HCT116 (cell line): ENCODE data around the gene CENPF.

Experiments used
- CEBPB ChIP-seq: IDR thresholded peaks from 2 replicates; pipeline ENCODE4 v1.6.1; 2012; ENCODE audit warnings: low read depth
- EZH2 ChIP-seq: fragments of 200-600 bp; sonication (generic); IDR thresholded peaks from 2 replicates; pipeline ENCODE4 v1.6.1; 2017; ENCODE audit warnings: antibody characterized with exemption, mixed run types
- EZH2phosphoT487 ChIP-seq: fragments of 200-600 bp; IDR thresholded peaks from 2 replicates; pipeline ENCODE4 v1.6.1; 2018; ENCODE audit warnings: antibody characterized with exemption, borderline replicate concordance
- POLR2AphosphoS5 ChIP-seq: IDR thresholded peaks from 2 replicates; pipeline ENCODE4 v1.6.1; 2011; ENCODE audit warnings: mild to moderate bottlenecking, low read depth, low read length, moderate library complexity
- RAD21 ChIP-seq: IDR thresholded peaks from 2 replicates; pipeline ENCODE4 v1.6.1; 2012; ENCODE audit warnings: low read depth, mild to moderate bottlenecking
- TF ChIP-seq, protein P1 (sequence below), 3 experiments: fragments of 200-600 bp in 1 of 3; sonication (generic) in 1 of 3; IDR thresholded peaks in 2 of 3; conservative IDR thresholded peaks in 1 of 3; 2 replicates each; pipeline ENCODE4 v1.5.1; 2012 to 2017; ENCODE audit warnings: low read depth in 2 of 3, low read length in 2 of 3, antibody characterized with exemption in 1 of 3, borderline replicate concordance in 1 of 3, control low read depth in 1 of 3, mild to moderate bottlenecking in 1 of 3, mixed read lengths in 1 of 3, mixed run types in 1 of 3, moderate library complexity in 1 of 3; ENCODE audit not compliant: insufficient read depth in 1 of 3
- TF ChIP-seq, protein P2 (sequence below): IDR thresholded peaks from 2 replicates; pipeline ENCODE4 v1.6.1; 2012
- TF ChIP-seq, protein P3 (sequence below): IDR thresholded peaks from 2 replicates; pipeline ENCODE4 v1.6.1; 2012; ENCODE audit warnings: low read depth

DNA sequence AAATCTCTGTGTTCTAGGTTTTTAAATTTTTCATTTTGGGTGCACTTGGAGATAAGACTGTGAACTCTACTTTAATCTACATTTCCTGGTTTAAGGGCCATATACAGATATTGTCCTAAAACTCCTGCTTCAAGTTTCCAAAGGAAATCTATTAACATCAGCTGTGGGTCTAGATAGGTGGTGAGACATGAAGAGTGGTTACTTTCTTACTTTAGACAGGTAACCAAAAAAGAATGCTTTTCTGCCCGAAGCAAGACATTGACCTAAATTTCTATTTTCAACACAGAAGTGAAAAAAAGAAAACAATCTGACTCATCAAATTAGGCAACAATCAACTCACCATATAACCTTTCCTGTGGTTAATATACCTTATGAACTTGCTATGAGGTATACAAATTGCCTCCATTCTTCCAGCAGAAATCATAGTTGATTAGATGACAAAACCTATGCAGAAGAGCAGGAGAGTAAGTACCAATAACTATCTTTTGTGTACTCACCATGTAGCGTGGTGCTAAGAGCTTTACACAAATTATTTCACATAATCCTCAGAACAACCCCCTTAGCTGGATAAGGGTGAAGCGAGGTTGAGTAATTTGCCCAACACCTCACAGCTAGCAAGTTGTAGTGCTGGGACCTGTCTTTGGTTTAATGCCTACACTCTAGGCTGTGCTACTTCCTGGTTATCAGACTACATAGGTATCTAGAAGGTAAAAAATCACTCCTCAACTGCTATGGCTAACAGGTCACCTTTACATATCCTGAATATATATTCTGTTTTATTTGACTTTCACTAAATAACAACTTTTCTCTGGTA, 28.2 kb upstream of the CENPF start:
- TF ChIP-seq EZH2 (no peak), EZH2phosphoT487 (no peak), RAD21 (no peak), POLR2AphosphoS5 (no peak), CEBPB (no peak)
- TF ChIP-seq, protein P1, sequence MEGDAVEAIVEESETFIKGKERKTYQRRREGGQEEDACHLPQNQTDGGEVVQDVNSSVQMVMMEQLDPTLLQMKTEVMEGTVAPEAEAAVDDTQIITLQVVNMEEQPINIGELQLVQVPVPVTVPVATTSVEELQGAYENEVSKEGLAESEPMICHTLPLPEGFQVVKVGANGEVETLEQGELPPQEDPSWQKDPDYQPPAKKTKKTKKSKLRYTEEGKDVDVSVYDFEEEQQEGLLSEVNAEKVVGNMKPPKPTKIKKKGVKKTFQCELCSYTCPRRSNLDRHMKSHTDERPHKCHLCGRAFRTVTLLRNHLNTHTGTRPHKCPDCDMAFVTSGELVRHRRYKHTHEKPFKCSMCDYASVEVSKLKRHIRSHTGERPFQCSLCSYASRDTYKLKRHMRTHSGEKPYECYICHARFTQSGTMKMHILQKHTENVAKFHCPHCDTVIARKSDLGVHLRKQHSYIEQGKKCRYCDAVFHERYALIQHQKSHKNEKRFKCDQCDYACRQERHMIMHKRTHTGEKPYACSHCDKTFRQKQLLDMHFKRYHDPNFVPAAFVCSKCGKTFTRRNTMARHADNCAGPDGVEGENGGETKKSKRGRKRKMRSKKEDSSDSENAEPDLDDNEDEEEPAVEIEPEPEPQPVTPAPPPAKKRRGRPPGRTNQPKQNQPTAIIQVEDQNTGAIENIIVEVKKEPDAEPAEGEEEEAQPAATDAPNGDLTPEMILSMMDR (IDR thresholded peaks at IDR 0.05 in 2 of 3, conservative IDR thresholded peaks at IDR 0.05 in 1 of 3; ENCODE audit: borderline replicate concordance in 1 of 3, insufficient read depth in 1 of 3, low read depth in 2 of 3, low read length in 2 of 3) = no peak
- TF ChIP-seq, protein P2, sequence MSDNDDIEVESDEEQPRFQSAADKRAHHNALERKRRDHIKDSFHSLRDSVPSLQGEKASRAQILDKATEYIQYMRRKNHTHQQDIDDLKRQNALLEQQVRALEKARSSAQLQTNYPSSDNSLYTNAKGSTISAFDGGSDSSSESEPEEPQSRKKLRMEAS = no peak
- TF ChIP-seq, protein P3, sequence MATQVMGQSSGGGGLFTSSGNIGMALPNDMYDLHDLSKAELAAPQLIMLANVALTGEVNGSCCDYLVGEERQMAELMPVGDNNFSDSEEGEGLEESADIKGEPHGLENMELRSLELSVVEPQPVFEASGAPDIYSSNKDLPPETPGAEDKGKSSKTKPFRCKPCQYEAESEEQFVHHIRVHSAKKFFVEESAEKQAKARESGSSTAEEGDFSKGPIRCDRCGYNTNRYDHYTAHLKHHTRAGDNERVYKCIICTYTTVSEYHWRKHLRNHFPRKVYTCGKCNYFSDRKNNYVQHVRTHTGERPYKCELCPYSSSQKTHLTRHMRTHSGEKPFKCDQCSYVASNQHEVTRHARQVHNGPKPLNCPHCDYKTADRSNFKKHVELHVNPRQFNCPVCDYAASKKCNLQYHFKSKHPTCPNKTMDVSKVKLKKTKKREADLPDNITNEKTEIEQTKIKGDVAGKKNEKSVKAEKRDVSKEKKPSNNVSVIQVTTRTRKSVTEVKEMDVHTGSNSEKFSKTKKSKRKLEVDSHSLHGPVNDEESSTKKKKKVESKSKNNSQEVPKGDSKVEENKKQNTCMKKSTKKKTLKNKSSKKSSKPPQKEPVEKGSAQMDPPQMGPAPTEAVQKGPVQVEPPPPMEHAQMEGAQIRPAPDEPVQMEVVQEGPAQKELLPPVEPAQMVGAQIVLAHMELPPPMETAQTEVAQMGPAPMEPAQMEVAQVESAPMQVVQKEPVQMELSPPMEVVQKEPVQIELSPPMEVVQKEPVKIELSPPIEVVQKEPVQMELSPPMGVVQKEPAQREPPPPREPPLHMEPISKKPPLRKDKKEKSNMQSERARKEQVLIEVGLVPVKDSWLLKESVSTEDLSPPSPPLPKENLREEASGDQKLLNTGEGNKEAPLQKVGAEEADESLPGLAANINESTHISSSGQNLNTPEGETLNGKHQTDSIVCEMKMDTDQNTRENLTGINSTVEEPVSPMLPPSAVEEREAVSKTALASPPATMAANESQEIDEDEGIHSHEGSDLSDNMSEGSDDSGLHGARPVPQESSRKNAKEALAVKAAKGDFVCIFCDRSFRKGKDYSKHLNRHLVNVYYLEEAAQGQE = no peak
